ENCODE measurements around the gene NANOS3. TPM values are rescaled to one million over a fixed set of nuclear protein-coding genes. Genes with fewer than 3 reads are reported as not detected.
A peak's percentile ranks its signal among the peaks of the same experiment; 100 is the strongest.

The NANOS3 gene
- total RNA-seq, 2 experiments from 2014 or later, result not detected

DNA sequence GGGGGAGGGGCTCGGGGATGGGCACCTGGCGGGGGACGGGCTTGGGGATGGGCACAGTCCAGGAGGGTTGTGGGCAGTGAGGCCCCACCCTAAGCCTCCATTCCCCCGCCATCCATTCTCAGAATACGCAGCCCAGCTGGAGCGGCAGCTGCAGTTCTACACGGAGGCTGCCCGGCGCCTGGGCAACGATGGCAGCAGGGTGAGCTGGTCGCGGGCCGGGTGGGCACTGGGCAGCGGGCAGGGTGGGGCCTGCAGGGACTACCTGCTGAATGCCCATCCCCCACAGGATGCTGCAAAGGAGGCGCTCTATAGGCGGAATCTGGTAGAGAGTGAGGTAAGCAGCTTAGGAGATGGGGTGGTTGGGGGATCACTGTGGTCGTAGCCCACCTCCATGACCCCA is 53.0 kb downstream of the NANOS3 start:
- no TSS peak for BruUV-seq (replicated peaks)
- intact Hi-C loops (cut with micrococcal nuclease; ENCODE audit: unreplicated experiment), result no loop called here

More for the DNA sequence above, 53.0 kb downstream of the NANOS3 start:
- DNase-seq (ENCODE audit: low spot score), result no peak
- Histone ChIP-seq H3K4me3 (ENCODE audit: low read depth, low read length, poor library complexity, severe bottlenecking) (no peak overlapping the region), H4K20me1 (ENCODE audit: insufficient read depth, low read length) (no peaks in the 10 kb centered on the region), H3K9me2 (ENCODE audit: insufficient read depth, low read length) (no peaks in the 10 kb centered on the region), H3K79me2 (ENCODE audit: insufficient read depth, low read depth, low read length) (no peaks in the 10 kb centered on the region), H3K4me2 (ENCODE audit: low read length) (no peak overlapping the region), H3K36me3 (ENCODE audit: insufficient read depth, low read length) (peaks cover 15% of the 10 kb centered on the region; the same call in 1 of the 2 replicates), H3K9me3 (ENCODE audit: low read length) (no peaks in the 10 kb centered on the region), H3K27ac (ENCODE audit: low read depth, low read length, poor library complexity, severe bottlenecking) (no peak overlapping the region), H2AFZ (ENCODE audit: low read length) (no peak overlapping the region), H3K4me1 (ENCODE audit: insufficient read depth, low read length, poor library complexity, severe bottlenecking) (no peaks in the 10 kb centered on the region)
- no peak for TF ChIP-seq EZH2phosphoT487 (IDR thresholded peaks at IDR 0.05; ENCODE audit: borderline replicate concordance, low read depth, low read length)
- TF ChIP-seq, protein P1, sequence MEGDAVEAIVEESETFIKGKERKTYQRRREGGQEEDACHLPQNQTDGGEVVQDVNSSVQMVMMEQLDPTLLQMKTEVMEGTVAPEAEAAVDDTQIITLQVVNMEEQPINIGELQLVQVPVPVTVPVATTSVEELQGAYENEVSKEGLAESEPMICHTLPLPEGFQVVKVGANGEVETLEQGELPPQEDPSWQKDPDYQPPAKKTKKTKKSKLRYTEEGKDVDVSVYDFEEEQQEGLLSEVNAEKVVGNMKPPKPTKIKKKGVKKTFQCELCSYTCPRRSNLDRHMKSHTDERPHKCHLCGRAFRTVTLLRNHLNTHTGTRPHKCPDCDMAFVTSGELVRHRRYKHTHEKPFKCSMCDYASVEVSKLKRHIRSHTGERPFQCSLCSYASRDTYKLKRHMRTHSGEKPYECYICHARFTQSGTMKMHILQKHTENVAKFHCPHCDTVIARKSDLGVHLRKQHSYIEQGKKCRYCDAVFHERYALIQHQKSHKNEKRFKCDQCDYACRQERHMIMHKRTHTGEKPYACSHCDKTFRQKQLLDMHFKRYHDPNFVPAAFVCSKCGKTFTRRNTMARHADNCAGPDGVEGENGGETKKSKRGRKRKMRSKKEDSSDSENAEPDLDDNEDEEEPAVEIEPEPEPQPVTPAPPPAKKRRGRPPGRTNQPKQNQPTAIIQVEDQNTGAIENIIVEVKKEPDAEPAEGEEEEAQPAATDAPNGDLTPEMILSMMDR (conservative IDR thresholded peaks at IDR 0.05; ENCODE audit: low read length), result no peak
- ChIA-PET POLR2A (no interaction called here), CTCF (ENCODE audit: unreplicated experiment) (no interaction called here)

Small RNA genes lying within 50 kb of the gene (microRNA-seq; reads per million reads assigned to microRNA genes)
- 9.1 reads per million, percentile 11 among the genes with 10 or more reads in this experiment for gene MIR181C (ENCODE audit: borderline replicate concordance)
- 13.6 reads per million, percentile 19 among the genes with 10 or more reads in this experiment for gene MIR181D (ENCODE audit: borderline replicate concordance)

Small RNA genes lying within 50 kb of the gene (small RNA-seq; reads per million reads assigned to genes)
- gene MIR181C (not detected), gene MIR181D (not detected)

Other genes with a start within 250 kb of the NANOS3 start
- gene MRI1, start 112.6 kb upstream of the NANOS3 start, total RNA-seq (2014; rRNA removed; shearing (Covaris generic)), result 27.3 and 33.4 TPM in 2 replicates
- 23.4 and 27.1 TPM in 2 replicates for gene MRI1, start 112.6 kb upstream of the NANOS3 start, total RNA-seq (2022)
- 162 and 177 TPM in 2 replicates for gene C19orf53, start 102.7 kb upstream of the NANOS3 start, total RNA-seq (2014; rRNA removed; shearing (Covaris generic))
- gene C19orf53, start 102.7 kb upstream of the NANOS3 start, total RNA-seq (2022), result 80.3 and 90.1 TPM in 2 replicates
- 3.7 and 5.0 TPM in 2 replicates for gene ZSWIM4, start 81.7 kb upstream of the NANOS3 start, total RNA-seq (2014; rRNA removed; shearing (Covaris generic))
- 10.8 and 13.4 TPM in 2 replicates for gene ZSWIM4, start 81.7 kb upstream of the NANOS3 start, total RNA-seq (2022)
- gene BRME1, start 29.0 kb downstream of the NANOS3 start, total RNA-seq (2014; rRNA removed; shearing (Covaris generic)), result 2.5 and 4.5 TPM in 2 replicates
- 7.1 and 7.2 TPM in 2 replicates for gene BRME1, start 29.0 kb downstream of the NANOS3 start, total RNA-seq (2022)
- 18.7 and 23.3 TPM in 2 replicates for gene CC2D1A, start 29.1 kb downstream of the NANOS3 start, total RNA-seq (2014; rRNA removed; shearing (Covaris generic))
- gene CC2D1A, start 29.1 kb downstream of the NANOS3 start, total RNA-seq (2022), result 44.0 and 48.3 TPM in 2 replicates
- gene PODNL1, start 61.3 kb downstream of the NANOS3 start, total RNA-seq (2014; rRNA removed; shearing (Covaris generic)), result 0.16 TPM in 1 of 2 replicates, not detected in the other
- gene PODNL1, start 61.3 kb downstream of the NANOS3 start, total RNA-seq (2022), result 0.20 TPM in 1 of 2 replicates, not detected in the other
- gene DCAF15, start 75.4 kb downstream of the NANOS3 start, total RNA-seq (2014; rRNA removed; shearing (Covaris generic)), result 61.0 and 71.3 TPM in 2 replicates
- gene DCAF15, start 75.4 kb downstream of the NANOS3 start, total RNA-seq (2022), result 86.2 and 97.3 TPM in 2 replicates
- gene RFX1, start 129.2 kb downstream of the NANOS3 start, total RNA-seq (2014; rRNA removed; shearing (Covaris generic)), result 3.5 and 4.4 TPM in 2 replicates
- gene RFX1, start 129.2 kb downstream of the NANOS3 start, total RNA-seq (2022), result 13.8 and 17.4 TPM in 2 replicates
- not detected in 2 replicates for gene RLN3, start 151.0 kb downstream of the NANOS3 start, total RNA-seq (2014; rRNA removed; shearing (Covaris generic))
- gene RLN3, start 151.0 kb downstream of the NANOS3 start, total RNA-seq (2022), result not detected in 2 replicates
- 5.2 and 6.7 TPM in 2 replicates for gene IL27RA, start 154.6 kb downstream of the NANOS3 start, total RNA-seq (2014; rRNA removed; shearing (Covaris generic))
- 6.0 and 9.0 TPM in 2 replicates for gene IL27RA, start 154.6 kb downstream of the NANOS3 start, total RNA-seq (2022)
- 0.09 TPM in 1 of 2 replicates, not detected in the other for gene PALM3, start 184.9 kb downstream of the NANOS3 start, total RNA-seq (2014; rRNA removed; shearing (Covaris generic))
- gene PALM3, start 184.9 kb downstream of the NANOS3 start, total RNA-seq (2022), result not detected in 2 replicates
- gene MISP3, start 195.7 kb downstream of the NANOS3 start, total RNA-seq (2014; rRNA removed; shearing (Covaris generic)), result 3.3 and 6.4 TPM in 2 replicates
- gene MISP3, start 195.7 kb downstream of the NANOS3 start, total RNA-seq (2022), result 3.9 TPM in 2 replicates
- 1.0 and 2.6 TPM in 2 replicates for gene C19orf67, start 208.6 kb downstream of the NANOS3 start, total RNA-seq (2014; rRNA removed; shearing (Covaris generic))
- gene C19orf67, start 208.6 kb downstream of the NANOS3 start, total RNA-seq (2022), result 0.55 and 1.4 TPM in 2 replicates
- gene SAMD1, start 213.6 kb downstream of the NANOS3 start, total RNA-seq (2014; rRNA removed; shearing (Covaris generic)), result 116 and 128 TPM in 2 replicates
- gene SAMD1, start 213.6 kb downstream of the NANOS3 start, total RNA-seq (2022), result 124 and 128 TPM in 2 replicates
- 18.0 and 21.1 TPM in 2 replicates for gene PRKACA, start 240.6 kb downstream of the NANOS3 start, total RNA-seq (2014; rRNA removed; shearing (Covaris generic))
- gene PRKACA, start 240.6 kb downstream of the NANOS3 start, total RNA-seq (2022), result 62.0 and 63.7 TPM in 2 replicates